ENCODE data around the gene CHML. TPM values are rescaled to one million over a fixed set of nuclear protein-coding genes. Genes with fewer than 3 reads are reported as not detected.
"Not testable (repeated sequence)": the region's sequence is repeated elsewhere in the genome, so short reads cannot be mapped to it uniquely, and the experiment has no call there.

The CHML gene
- total RNA-seq, 1 donor from 2014 or later, result 24.8 TPM

GRCh38 chr1:241672301-241672700, 32.1 kb upstream of the CHML start:
- DNase-seq (ENCODE audit: extremely low spot score, unreplicated experiment), result no peak
- H3K4me1 Mint-ChIP-seq (ENCODE audit: unreplicated experiment), result no peaks in the 10 kb centered on the region
- H3K4me3 Mint-ChIP-seq, result no peak overlapping the region
- H3K36me3 Mint-ChIP-seq, result no peaks in the 10 kb centered on the region
- no peak overlapping the region for H3K27ac Mint-ChIP-seq
- H3K9me3 Mint-ChIP-seq, result no peaks in the 10 kb centered on the region
- peaks cover 18% of the 10 kb centered on the region for H3K27me3 Mint-ChIP-seq
- TF ChIP-seq, protein P1, sequence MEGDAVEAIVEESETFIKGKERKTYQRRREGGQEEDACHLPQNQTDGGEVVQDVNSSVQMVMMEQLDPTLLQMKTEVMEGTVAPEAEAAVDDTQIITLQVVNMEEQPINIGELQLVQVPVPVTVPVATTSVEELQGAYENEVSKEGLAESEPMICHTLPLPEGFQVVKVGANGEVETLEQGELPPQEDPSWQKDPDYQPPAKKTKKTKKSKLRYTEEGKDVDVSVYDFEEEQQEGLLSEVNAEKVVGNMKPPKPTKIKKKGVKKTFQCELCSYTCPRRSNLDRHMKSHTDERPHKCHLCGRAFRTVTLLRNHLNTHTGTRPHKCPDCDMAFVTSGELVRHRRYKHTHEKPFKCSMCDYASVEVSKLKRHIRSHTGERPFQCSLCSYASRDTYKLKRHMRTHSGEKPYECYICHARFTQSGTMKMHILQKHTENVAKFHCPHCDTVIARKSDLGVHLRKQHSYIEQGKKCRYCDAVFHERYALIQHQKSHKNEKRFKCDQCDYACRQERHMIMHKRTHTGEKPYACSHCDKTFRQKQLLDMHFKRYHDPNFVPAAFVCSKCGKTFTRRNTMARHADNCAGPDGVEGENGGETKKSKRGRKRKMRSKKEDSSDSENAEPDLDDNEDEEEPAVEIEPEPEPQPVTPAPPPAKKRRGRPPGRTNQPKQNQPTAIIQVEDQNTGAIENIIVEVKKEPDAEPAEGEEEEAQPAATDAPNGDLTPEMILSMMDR (conservative IDR thresholded peaks at IDR 0.05), result no peak

GRCh38 chr1:241666419-241666818, 26.2 kb upstream of the CHML start:
- Mint-ChIP-seq H3K4me3 (no peak overlapping the region), H3K27me3 (no peaks in the 10 kb centered on the region)

GRCh38 chr1:241660424-241660972, 20.3 kb upstream of the CHML start:
- Mint-ChIP-seq H3K36me3 (no peaks in the 10 kb centered on the region), H3K27ac (no peak overlapping the region), H3K4me1 (ENCODE audit: unreplicated experiment) (no peaks in the 10 kb centered on the region), H3K9me3 (no peaks in the 10 kb centered on the region), H3K27me3 (no peaks in the 10 kb centered on the region), H3K4me3 (no peak overlapping the region)
- TF ChIP-seq, protein P1 (conservative IDR thresholded peaks at IDR 0.05), result no peak
- DNase-seq (ENCODE audit: extremely low spot score, unreplicated experiment), result no peak

More at GRCh38 chr1:241666419-241666818, 26.2 kb upstream of the CHML start:
- H3K9me3 Mint-ChIP-seq, result no peaks in the 10 kb centered on the region
- H3K36me3 Mint-ChIP-seq, result no peaks in the 10 kb centered on the region
- TF ChIP-seq, protein P1 (conservative IDR thresholded peaks at IDR 0.05), result no peak
- H3K27ac Mint-ChIP-seq, result no peak overlapping the region
- DNase-seq (ENCODE audit: extremely low spot score, unreplicated experiment), result no peak
- H3K4me1 Mint-ChIP-seq (ENCODE audit: unreplicated experiment), result no peaks in the 10 kb centered on the region

- not testable (repeated sequence) for H3K27ac Mint-ChIP-seq; H3K36me3 Mint-ChIP-seq; H3K9me3 Mint-ChIP-seq; DNase-seq (ENCODE audit: extremely low spot score, unreplicated experiment); H3K4me1 Mint-ChIP-seq (ENCODE audit: unreplicated experiment); H3K27me3 Mint-ChIP-seq; H3K4me3 Mint-ChIP-seq
These were observed 18.8 kb upstream of the CHML start for GRCh38 chr1:241659016-241659415.

- TF ChIP-seq, protein P1 (conservative IDR thresholded peaks at IDR 0.05), result no peak
- no peak overlapping the region for H3K4me3 Mint-ChIP-seq
- no peaks in the 10 kb centered on the region for H3K9me3 Mint-ChIP-seq
- no peaks in the 10 kb centered on the region for H3K4me1 Mint-ChIP-seq (ENCODE audit: unreplicated experiment)
- no peaks in the 10 kb centered on the region for H3K36me3 Mint-ChIP-seq
- no peak overlapping the region for H3K27ac Mint-ChIP-seq
- no peaks in the 10 kb centered on the region for H3K27me3 Mint-ChIP-seq
- no peak for DNase-seq (ENCODE audit: extremely low spot score, unreplicated experiment)
These were observed 18.1 kb upstream of the CHML start for GRCh38 chr1:241658081-241658793.

- Mint-ChIP-seq H3K9me3 (no peaks in the 10 kb centered on the region), H3K4me1 (ENCODE audit: unreplicated experiment) (no peaks in the 10 kb centered on the region), H3K36me3 (no peaks in the 10 kb centered on the region), H3K27me3 (peaks cover 5% of the 10 kb centered on the region), H3K27ac (no peak overlapping the region), H3K4me3 (no peak overlapping the region)
- TF ChIP-seq, protein P1 (conservative IDR thresholded peaks at IDR 0.05), result no peak
- no peak for DNase-seq (ENCODE audit: extremely low spot score, unreplicated experiment)
These were observed 14.5 kb upstream of the CHML start for GRCh38 chr1:241654641-241655040.
